ENCODE results near the gene AKT1S1.

The AKT1S1 gene

DNA sequence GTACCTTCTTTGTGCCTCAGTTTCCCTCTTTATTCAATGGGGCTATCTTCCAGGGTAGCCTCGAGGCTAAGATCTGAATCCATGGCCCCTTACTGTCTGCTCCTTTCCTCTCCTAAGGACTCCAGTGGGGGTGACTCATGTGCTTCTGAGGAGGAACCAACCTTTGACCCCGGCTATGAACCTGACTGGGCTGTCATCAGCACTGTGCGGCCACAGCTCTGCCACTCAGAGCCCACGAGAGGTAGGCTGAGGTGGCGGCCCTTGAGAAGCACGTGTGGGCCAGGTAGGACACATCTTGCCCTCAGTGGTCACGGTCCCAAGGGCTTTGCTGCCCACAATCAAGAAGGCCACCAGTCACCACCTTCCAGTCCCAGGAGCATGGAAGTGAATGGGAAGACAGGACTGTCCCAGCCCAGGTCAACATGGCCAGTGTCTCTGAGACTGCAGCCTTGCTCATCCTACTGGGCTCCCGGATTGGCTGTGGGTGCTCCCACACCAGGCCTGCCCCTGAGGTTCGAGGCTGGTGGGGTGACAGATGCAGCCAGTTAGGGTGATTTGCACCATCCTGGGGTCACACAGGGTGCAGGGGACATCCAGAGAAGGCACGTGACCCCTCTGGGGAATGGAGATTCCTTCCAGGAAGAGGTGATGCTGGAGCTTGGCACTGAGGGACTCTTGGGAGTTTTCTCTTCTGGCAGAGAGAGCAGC, 3.2 kb upstream of the AKT1S1 start:
- peaks cover 65% of the 10 kb centered on the region for H3K36me3 ChIP-seq (ENCODE audit: control insufficient read depth, insufficient read depth, low read length)
- peaks cover 6% of the 10 kb centered on the region for H3K9me3 ChIP-seq (ENCODE audit: control insufficient read depth, low read length)

DNA sequence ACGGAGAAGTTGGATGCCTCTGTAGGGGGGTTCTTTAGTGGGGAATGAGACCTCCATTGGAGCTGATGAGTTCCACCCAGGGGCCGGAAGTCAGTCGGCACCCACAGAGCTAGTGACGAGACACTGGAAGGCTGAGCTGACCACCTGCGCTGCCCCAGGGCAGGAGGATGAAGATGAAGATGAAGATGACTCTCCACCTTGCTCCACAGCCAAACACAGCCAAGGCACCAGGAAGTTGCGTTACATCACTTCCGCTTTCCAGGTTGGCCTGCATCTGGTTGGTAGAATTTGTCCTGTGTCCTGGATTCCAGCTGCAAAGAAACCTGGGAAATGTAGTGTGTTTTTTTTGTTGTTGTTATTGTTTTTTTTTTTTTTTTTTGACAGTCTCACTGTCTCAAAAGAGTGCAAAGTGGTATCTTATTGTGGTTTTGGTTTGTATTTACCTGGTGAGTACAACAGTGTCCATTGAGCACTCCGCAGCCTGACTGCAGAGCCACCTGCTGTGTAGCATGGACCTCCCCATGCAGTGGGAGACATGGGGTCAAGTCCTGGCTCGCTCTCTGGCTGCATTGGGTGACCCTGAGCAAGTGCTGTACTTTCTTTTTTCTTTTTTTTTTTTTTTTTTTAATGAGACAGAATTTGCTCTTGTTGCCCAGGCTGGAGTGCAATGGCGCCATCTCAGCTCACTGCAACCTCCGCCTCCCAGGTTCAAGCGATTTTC, 2.2 kb upstream of the AKT1S1 start:
- H3K4me1 ChIP-seq (ENCODE audit: control insufficient read depth, insufficient read depth, low read length, poor library complexity, severe bottlenecking): peaks cover 11% of the 10 kb centered on the region
- peaks cover 58% of the 10 kb centered on the region for H3K36me3 ChIP-seq (ENCODE audit: control insufficient read depth, insufficient read depth, low read length)
- WGBS, 2 experiments (ENCODE audit: insufficient coverage in 2 of 2): 94 to 97% methylated on average over 6 to 9 of the region's 12 CpGs
- H3K4me3 ChIP-seq (ENCODE audit: extremely low read depth, insufficient read depth, low read length, poor library complexity, severe bottlenecking): peak overlapping the region; percentile 99
- no peak overlapping the region for H3K27ac ChIP-seq (ENCODE audit: low read depth, low read length, severe bottlenecking)
- H3K9me3 ChIP-seq (ENCODE audit: control insufficient read depth, low read length): peaks cover 6% of the 10 kb centered on the region

More for the DNA sequence above, 3.2 kb upstream of the AKT1S1 start:
- H3K4me3 ChIP-seq (ENCODE audit: extremely low read depth, insufficient read depth, low read length, poor library complexity, severe bottlenecking): no peak overlapping the region
- no peak overlapping the region for H3K27ac ChIP-seq (ENCODE audit: low read depth, low read length, severe bottlenecking)
- WGBS, 2 experiments (ENCODE audit: insufficient coverage in 2 of 2): 96 to 98% methylated on average over 8 to 9 of the region's 10 CpGs
- peaks cover 11% of the 10 kb centered on the region for H3K4me1 ChIP-seq (ENCODE audit: control insufficient read depth, insufficient read depth, low read length, poor library complexity, severe bottlenecking)

DNA sequence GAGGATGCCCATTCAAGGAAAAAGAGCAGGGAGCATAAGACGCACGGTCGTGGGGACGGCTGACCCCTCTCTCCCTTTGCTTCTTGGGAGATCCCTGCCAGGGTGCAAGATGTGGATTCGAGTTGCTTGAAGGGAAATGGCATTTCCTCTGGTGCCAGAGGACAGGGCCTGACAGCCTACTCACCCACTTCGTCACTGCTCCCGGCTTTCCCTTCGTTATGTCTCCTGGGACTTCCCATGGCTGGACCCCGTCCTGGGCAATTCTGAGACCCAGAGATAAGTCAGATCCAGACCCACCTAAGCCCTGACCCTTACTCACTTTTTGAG, 1.6 kb upstream of the AKT1S1 start:
- H3K4me3 ChIP-seq (ENCODE audit: extremely low read depth, insufficient read depth, low read length, poor library complexity, severe bottlenecking): peak overlapping the region; percentile 99
- H3K36me3 ChIP-seq (ENCODE audit: control insufficient read depth, insufficient read depth, low read length): peaks cover 55% of the 10 kb centered on the region
- H3K9me3 ChIP-seq (ENCODE audit: control insufficient read depth, low read length): peaks cover 6% of the 10 kb centered on the region
- WGBS, 2 experiments (ENCODE audit: insufficient coverage in 2 of 2): 85 to 90% methylated on average over 4 to 6 of the region's 9 CpGs
- H3K4me1 ChIP-seq (ENCODE audit: control insufficient read depth, insufficient read depth, low read length, poor library complexity, severe bottlenecking): peaks cover 11% of the 10 kb centered on the region
- H3K27ac ChIP-seq (ENCODE audit: low read depth, low read length, severe bottlenecking): peak overlapping the region; percentile 23

DNA sequence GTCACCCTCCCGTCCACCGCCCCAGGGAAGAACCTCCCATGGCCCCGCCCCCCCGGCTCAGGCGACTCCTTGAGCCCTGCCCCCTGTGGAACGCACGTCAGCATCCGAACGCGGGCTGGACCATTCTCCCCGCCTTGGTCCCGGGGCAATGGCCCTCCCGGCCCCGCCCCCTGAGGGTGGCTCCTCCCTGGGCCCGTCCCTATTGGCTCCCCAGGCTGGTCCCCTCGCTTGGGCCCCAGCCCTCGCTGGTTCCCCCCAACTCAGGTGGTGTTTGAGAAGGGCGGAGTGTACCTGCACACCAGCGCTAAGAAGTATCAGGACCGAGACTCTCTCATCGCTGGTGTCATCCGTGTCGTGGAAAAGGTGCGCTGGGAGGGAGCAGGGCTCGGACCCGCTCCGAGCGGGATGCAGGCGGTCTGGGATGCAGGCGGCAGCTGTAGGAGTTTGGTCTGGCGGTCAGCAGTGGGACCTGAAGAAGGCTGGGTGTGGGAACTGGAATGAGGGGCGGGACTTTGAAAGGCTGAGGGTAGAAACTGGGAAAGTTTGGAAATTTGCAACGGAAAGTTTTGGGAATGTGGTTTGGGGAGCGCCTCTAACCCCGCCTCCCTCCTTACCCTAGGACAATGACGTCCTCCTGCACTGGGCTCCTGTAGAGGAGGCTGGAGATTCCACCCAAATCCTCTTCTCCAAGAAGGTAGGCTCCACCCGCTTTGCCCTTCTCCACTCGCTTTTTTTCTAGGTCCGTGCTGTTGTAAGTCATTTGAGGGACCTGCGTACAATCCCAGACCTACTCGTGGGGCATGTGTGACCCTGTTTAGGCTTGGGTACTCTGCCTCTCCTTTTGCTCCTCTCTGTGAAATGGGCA, 956 bp upstream of the AKT1S1 start:
- Histone ChIP-seq H3K4me1 (ENCODE audit: control insufficient read depth, insufficient read depth, low read length, poor library complexity, severe bottlenecking) (peaks cover 11% of the 10 kb centered on the region), H3K27ac (ENCODE audit: low read depth, low read length, severe bottlenecking) (peak overlapping the region; percentile 98), H3K4me3 (ENCODE audit: extremely low read depth, insufficient read depth, low read length, poor library complexity, severe bottlenecking) (peak overlapping the region; percentile 99), H3K9me3 (ENCODE audit: control insufficient read depth, low read length) (peaks cover 5% of the 10 kb centered on the region), H3K36me3 (ENCODE audit: control insufficient read depth, insufficient read depth, low read length) (peaks cover 49% of the 10 kb centered on the region)
- WGBS, 2 experiments (ENCODE audit: insufficient coverage in 2 of 2): 8 to 9% methylated on average over 29 to 31 of the region's 41 CpGs

DNA sequence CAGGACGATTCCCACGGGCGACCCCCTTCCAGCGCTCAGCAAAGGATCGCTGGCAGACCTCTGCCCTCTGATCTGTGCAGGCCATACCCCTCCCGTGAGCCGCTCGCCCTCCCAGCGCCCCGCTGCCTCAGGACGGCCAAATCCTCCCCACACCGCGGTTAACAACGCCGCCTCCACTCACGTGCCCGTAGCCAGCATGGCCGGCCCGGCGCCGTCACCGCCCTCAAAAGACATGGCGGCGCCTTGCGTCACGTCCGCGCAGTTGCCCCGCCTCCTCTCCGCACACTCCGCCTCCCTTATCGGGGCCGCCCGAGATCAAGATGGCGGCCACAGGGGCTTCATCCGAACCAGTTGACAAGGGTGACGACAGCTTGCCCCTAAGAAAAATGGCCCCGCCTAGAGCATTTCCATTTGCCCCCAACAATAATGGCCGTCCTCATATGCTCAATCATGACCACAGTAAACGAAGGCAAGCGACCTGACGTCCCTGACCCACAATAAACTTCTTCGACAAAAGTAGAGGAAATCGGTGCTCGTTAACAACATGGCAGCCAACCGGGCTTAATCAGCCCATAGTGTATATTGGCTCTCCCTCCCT, 634 bp downstream of the AKT1S1 start:
- Histone ChIP-seq H3K36me3 (ENCODE audit: control insufficient read depth, insufficient read depth, low read length) (peaks cover 46% of the 10 kb centered on the region), H3K4me3 (ENCODE audit: extremely low read depth, insufficient read depth, low read length, poor library complexity, severe bottlenecking) (peak overlapping the region; percentile 99), H3K4me1 (ENCODE audit: control insufficient read depth, insufficient read depth, low read length, poor library complexity, severe bottlenecking) (peaks cover 11% of the 10 kb centered on the region), H3K27ac (ENCODE audit: low read depth, low read length, severe bottlenecking) (peak overlapping the region; percentile 98), H3K9me3 (ENCODE audit: control insufficient read depth, low read length) (no peaks in the 10 kb centered on the region)
- WGBS, 2 experiments (ENCODE audit: insufficient coverage in 2 of 2): 0% methylated on average over 40 to 41 of the region's 46 CpGs

DNA sequence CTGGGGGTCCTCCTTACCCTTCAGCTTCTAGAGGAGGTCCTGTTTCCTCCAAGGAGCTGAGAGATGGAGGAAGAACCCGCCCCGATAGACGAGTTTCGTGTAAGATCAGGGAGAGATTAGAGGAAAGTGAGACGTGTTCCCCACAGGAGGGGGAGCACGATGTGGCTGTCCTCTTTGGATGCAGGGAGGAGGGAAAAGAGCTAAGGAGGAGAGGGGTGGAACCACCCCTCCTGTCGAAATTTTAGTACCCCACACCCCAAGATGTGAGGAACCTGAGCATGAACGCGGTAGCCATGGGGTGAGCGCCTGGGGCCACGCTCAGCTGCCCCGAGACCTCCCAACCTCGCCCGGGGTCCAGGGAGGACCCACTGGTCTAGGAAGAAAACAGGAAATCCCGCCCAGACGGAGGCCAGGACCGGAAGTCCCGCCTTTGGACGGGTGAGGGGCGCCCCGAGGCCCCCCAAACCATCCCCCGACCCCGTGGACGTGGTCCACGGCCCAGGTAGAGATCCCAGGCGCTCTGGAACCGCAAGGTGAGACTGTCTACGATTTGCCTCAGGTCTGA, 1.2 kb downstream of the AKT1S1 start:
- WGBS, 2 experiments (ENCODE audit: insufficient coverage in 2 of 2): 0 to 1% methylated on average over 22 to 26 of the region's 28 CpGs
- Histone ChIP-seq H3K4me3 (ENCODE audit: extremely low read depth, insufficient read depth, low read length, poor library complexity, severe bottlenecking) (peak overlapping the region; percentile 99), H3K4me1 (ENCODE audit: control insufficient read depth, insufficient read depth, low read length, poor library complexity, severe bottlenecking) (peaks cover 11% of the 10 kb centered on the region), H3K9me3 (ENCODE audit: control insufficient read depth, low read length) (no peaks in the 10 kb centered on the region), H3K36me3 (ENCODE audit: control insufficient read depth, insufficient read depth, low read length) (peaks cover 46% of the 10 kb centered on the region), H3K27ac (ENCODE audit: low read depth, low read length, severe bottlenecking) (peak overlapping the region; percentile 98)

DNA sequence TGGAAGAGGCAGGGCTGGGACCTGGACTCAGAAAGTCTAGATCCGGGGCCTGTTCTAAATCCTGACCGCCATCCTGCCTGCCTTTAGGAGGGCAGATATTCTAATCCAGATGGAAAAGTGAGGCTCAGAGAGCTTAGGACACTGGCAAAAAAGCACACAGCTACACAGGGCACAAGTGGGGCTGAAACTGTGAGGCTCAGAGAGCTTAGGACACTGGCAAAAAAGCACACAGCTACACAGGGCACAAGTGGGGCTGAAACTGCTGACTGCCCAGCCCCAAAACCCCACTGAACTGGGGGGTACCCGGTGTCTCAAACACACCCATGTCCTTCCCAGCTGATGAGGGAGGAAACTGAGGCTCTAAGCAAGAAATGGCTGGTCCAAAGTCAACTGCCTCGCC, 2.0 kb downstream of the AKT1S1 start:
- WGBS, 2 experiments (ENCODE audit: insufficient coverage in 2 of 2): 88 to 89% methylated on average over 3 to 4 of the region's 4 CpGs
- peaks cover 44% of the 10 kb centered on the region for H3K36me3 ChIP-seq (ENCODE audit: control insufficient read depth, insufficient read depth, low read length)
- no peak overlapping the region for H3K27ac ChIP-seq (ENCODE audit: low read depth, low read length, severe bottlenecking)

DNA sequence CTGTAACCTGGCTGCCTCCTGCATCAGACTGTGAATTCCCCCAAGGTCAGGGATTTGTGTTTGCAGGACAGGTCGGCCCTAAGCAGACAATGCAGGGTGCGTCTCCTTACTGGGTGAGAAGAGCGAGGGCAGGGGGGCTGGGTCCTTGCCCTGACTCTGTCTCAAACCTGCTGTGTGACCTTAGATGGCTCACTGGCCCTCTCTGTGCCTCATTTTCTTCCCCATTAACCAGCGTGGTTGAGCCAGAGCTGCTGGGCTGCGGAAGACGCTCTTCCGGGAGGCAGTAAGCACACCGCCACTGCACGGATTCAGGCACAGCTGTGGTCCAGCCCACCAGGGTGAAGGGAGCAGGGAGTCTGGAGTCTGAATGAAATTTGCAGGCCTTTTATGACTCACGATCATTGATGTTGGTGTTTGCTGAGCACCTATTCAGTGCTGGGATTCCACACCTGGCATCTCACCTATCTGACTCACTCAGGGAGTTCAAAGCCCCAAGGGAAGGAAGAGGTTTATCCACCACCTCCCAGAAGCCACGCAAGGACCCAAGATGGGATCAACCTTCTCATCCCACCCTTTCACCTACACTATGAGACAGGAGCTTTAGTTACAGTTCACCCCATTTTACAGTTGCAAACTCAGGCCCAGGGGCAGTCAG, 2.5 kb downstream of the AKT1S1 start:
- H3K27ac ChIP-seq (ENCODE audit: low read depth, low read length, severe bottlenecking): no peak overlapping the region
- H3K36me3 ChIP-seq (ENCODE audit: control insufficient read depth, insufficient read depth, low read length): peaks cover 39% of the 10 kb centered on the region
- no peak overlapping the region for H3K4me3 ChIP-seq (ENCODE audit: extremely low read depth, insufficient read depth, low read length, poor library complexity, severe bottlenecking)
- WGBS, 2 experiments (ENCODE audit: insufficient coverage in 2 of 2): 93 to 96% methylated on average over 8 to 10 of the region's 11 CpGs
- no peaks in the 10 kb centered on the region for H3K9me3 ChIP-seq (ENCODE audit: control insufficient read depth, low read length)
- H3K4me1 ChIP-seq (ENCODE audit: control insufficient read depth, insufficient read depth, low read length, poor library complexity, severe bottlenecking): peaks cover 11% of the 10 kb centered on the region

More for the DNA sequence above, 2.0 kb downstream of the AKT1S1 start:
- Histone ChIP-seq H3K9me3 (ENCODE audit: control insufficient read depth, low read length) (no peaks in the 10 kb centered on the region), H3K4me1 (ENCODE audit: control insufficient read depth, insufficient read depth, low read length, poor library complexity, severe bottlenecking) (peaks cover 11% of the 10 kb centered on the region), H3K4me3 (ENCODE audit: extremely low read depth, insufficient read depth, low read length, poor library complexity, severe bottlenecking) (peak overlapping the region; percentile 99)

DNA sequence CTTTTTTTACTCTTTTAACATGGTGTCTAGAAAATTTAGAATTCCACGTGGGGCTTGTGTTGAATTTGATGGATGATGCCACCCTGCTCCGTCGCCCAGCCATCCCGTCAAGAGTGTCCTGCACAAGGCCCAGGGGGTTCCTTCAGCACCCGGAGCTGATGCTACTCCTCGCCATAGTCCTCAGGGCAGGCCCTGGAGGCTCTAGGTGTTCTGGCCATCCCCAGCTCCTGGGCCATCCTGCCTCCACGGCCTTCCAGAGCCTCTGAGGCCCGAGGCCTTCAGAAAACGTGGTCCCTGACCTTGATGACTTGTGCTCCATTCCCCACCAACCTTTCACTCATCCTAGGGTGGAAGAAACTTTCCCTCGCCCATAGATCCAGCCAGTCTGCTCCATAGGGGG, 3.3 kb downstream of the AKT1S1 start:
- no peaks in the 10 kb centered on the region for H3K9me3 ChIP-seq (ENCODE audit: control insufficient read depth, low read length)
- 98% methylated on average over 9 to 10 of the region's 10 CpGs for WGBS, 2 experiments (ENCODE audit: insufficient coverage in 2 of 2)
- no peak overlapping the region for H3K4me3 ChIP-seq (ENCODE audit: extremely low read depth, insufficient read depth, low read length, poor library complexity, severe bottlenecking)
- peaks cover 31% of the 10 kb centered on the region for H3K36me3 ChIP-seq (ENCODE audit: control insufficient read depth, insufficient read depth, low read length)
- no peak overlapping the region for H3K27ac ChIP-seq (ENCODE audit: low read depth, low read length, severe bottlenecking)
- H3K4me1 ChIP-seq (ENCODE audit: control insufficient read depth, insufficient read depth, low read length, poor library complexity, severe bottlenecking): peaks cover 8% of the 10 kb centered on the region

DNA sequence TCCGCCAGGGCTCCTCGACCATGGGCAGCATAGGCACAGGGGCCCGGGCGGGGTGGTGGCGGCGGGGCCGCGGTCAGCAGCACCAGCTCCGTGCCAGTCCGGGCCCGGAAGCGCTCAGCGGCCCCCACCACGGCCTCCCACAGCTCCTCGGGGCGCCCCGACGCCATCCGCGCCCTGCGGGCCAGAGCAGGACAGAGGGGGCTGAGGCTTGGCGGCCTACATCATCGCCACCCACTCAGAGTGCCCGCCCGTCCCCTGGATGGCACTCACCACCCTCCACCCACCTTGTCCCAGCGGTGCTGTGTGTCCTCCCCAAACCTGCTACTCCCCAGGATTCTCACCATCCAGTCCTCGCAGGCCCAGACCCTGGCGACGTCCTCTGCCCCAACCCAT, 4.0 kb downstream of the AKT1S1 start:
- Histone ChIP-seq H3K4me3 (ENCODE audit: extremely low read depth, insufficient read depth, low read length, poor library complexity, severe bottlenecking) (no peak overlapping the region), H3K9me3 (ENCODE audit: control insufficient read depth, low read length) (peaks cover 5% of the 10 kb centered on the region), H3K36me3 (ENCODE audit: control insufficient read depth, insufficient read depth, low read length) (peaks cover 35% of the 10 kb centered on the region), H3K27ac (ENCODE audit: low read depth, low read length, severe bottlenecking) (no peak overlapping the region), H3K4me1 (ENCODE audit: control insufficient read depth, insufficient read depth, low read length, poor library complexity, severe bottlenecking) (peaks cover 3% of the 10 kb centered on the region)
- WGBS, 2 experiments (ENCODE audit: insufficient coverage in 2 of 2): 97 to 98% methylated on average over 23 to 27 of the region's 29 CpGs

All from mesodermal cell (in vitro differentiated cells).